Ovary (tissue), 9 donors: ENCODE results near the gene GABBR1. TPM values are rescaled to one million over a fixed set of nuclear protein-coding genes. Genes with fewer than 3 reads are reported as not detected.
A peak's percentile ranks its signal among the peaks of the same experiment; 100 is the strongest.

Source experiments
- DNase-seq, 5 donors: peaks; one replicate each; pipeline ENCODE4 v3.0.0-alpha.2; 2019 to 2020
- H3K27ac ChIP-seq, 2 donors: fragments of 200-600 bp; one replicate each; pipeline versions ENCODE4 v1.5.1 to v1.8.0; 2019 to 2022
- H3K27me3 ChIP-seq: fragments of 200-600 bp; one replicate; pipeline ENCODE4 v1.8.0; 2022
- H3K36me3 ChIP-seq: fragments of 200-600 bp; sonication (generic); one replicate; pipeline ENCODE4 v1.5.1; 2019
- H3K4me1 ChIP-seq: one replicate; pipeline ENCODE4 v1.8.1; 2013; ENCODE audit warnings: mild to moderate bottlenecking, moderate library complexity; ENCODE audit not compliant: insufficient read depth
- H3K4me3 ChIP-seq: fragments of 200-600 bp; sonication (generic); one replicate; pipeline ENCODE4 v1.5.1; 2017
- H3K9me3 ChIP-seq, 2 donors: fragments of 200-600 bp in 1 of 2; sonication (generic) in 1 of 2; one replicate each; pipeline versions ENCODE4 v1.5.1 to v1.8.1; 2013 to 2019; ENCODE audit warnings: mild to moderate bottlenecking in 1 of 2, moderate library complexity in 1 of 2
- CTCF ChIP-seq, 3 donors: fragments of 450-650 bp in 2 of 3; fragments of 200-600 bp in 1 of 3; IDR thresholded peaks; one replicate each; pipeline versions ENCODE4 v1.5.1 to v1.8.0; 2016 to 2022; ENCODE audit warnings: antibody characterized with exemption in 3 of 3, mild to moderate bottlenecking in 1 of 3
- EP300 ChIP-seq: sonication (generic); formaldehyde crosslinking; IDR thresholded peaks from one replicate; pipeline ENCODE4 v1.6.1; 2017; ENCODE audit warnings: antibody characterized with exemption
- POLR2A ChIP-seq: fragments of 450-650 bp; IDR thresholded peaks from one replicate; pipeline ENCODE4 v1.6.1; 2017; ENCODE audit warnings: antibody characterized with exemption, mild to moderate bottlenecking, moderate library complexity
- WGBS, 3 donors: extraction: QIAGEN DNeasy Blood & Tissue Kit in 1 of 3; methylation state at CpG; one replicate each; pipeline versions ENCODE4 v1.1.5 to v1.1.7; 2013 to 2017; 5-methylcytosine and 5-hydroxymethylcytosine counted together
- intact Hi-C, 4 donors: fragments of 100-400 bp; cut with DNase I; formaldehyde crosslinking; loops; one replicate each; pipeline versions ENCODE4 v1.11.0 to v1.15.1; 2022 to 2023
- polyA plus RNA-seq, 2 donors: library from polyadenylated mRNA; stranded (reverse); fragments of 200-250 nt in 1 of 2; fragments of 350-450 nt in 1 of 2; fragmentation: Illumina TruSeq in 1 of 2; extraction: RNeasy Lipid Tissue Mini Kit (QIAGEN cat#74804) in 1 of 2; gene quantifications; one replicate each; pipeline ENCODE4 v1.2.3, GENCODE V29; 2013 to 2014
- total RNA-seq, 7 donors: library from RNA; depleted of rRNA in 2 of 7; stranded (reverse); fragments of >200 nt in 2 of 7; fragmentation: NEBNext Ultra II Directional in 3 of 7; extraction: Animal tissue kit (Norgen Biotek cat#: 25700) in 3 of 7; gene quantifications; one replicate each; pipeline versions ENCODE4 v1.1.0 to v1.2.4, GENCODE V29; 2016 to 2023
- donor health status: DM: no; HTN: no; CAD: no; lungs with moderate emphysema.
- donor health status: DM: no; HTN: no; CAD: no.
- donor health status: Bipolar disorder and iron deficiency.
- donor health status: DM: yes; HTN: yes; CAD: no.
- donor health status: DM: no; HTN: no; CAD: no.
- donor health status: DM: yes; HTN: yes; CAD: no.

GABBR1 gene
- total and polyA plus RNA-seq, 9 donors: 23.0 to 80.0 (median 48.5) TPM

GRCh38 chr6:29653452-29654038, 20.6 kb upstream of the GABBR1 start:
- Histone ChIP-seq H3K36me3 (no peaks in the 10 kb centered on the region), H3K4me1 (no peaks in the 10 kb centered on the region), H3K9me3 (no peaks in the 10 kb centered on the region), H3K4me3 (no peak overlapping the region), H3K27me3 (no peaks in the 10 kb centered on the region), H3K27ac (no peak overlapping the region)
- TF ChIP-seq POLR2A (no peak), CTCF (IDR thresholded peaks at IDR 0.05) (peak in 2 of 3 donors; percentile 37 to 64)
- intact Hi-C loops: loop anchor here in 2 of 4 donors (5.0 to 10.0 kb wide), 2 partner anchors 91 to 99 kb away; no protein-coding TSS in a partner anchor
- 6 to 8% (median 7%) methylated on average over 8 of the region's 8 CpGs for WGBS, 3 donors
- DNase-seq: peak in 3 of 5 donors; percentile 17 to 41 (median 39)

- intact Hi-C loops: loop anchor here in 2 of 4 donors (5.0 to 10.0 kb wide), 2 partner anchors 93 to 100 kb away; no protein-coding TSS in a partner anchor
- no peaks in the 10 kb centered on the region for H3K4me1 ChIP-seq
These were observed 19.2 kb upstream of the GABBR1 start for GRCh38 chr6:29652198-29652584.

GRCh38 chr6:29651413-29652197, 18.6 kb upstream of the GABBR1 start:
- intact Hi-C loops: loop anchor here in 2 of 4 donors (5.0 to 10.0 kb wide), 2 partner anchors 93 to 101 kb away; no protein-coding TSS in a partner anchor
- no peaks in the 10 kb centered on the region for H3K9me3 ChIP-seq
- no peak for TF ChIP-seq POLR2A
- peak in 2 of 3 donors; percentile 7 to 24 for TF ChIP-seq CTCF (IDR thresholded peaks at IDR 0.05)
- TF ChIP-seq EP300: no peak
- no peak for DNase-seq
- H3K36me3 ChIP-seq: no peaks in the 10 kb centered on the region
- H3K4me1 ChIP-seq: no peaks in the 10 kb centered on the region
- H3K4me3 ChIP-seq: no peak overlapping the region
- 70 to 73% (median 70%) methylated on average over 8 of the region's 8 CpGs for WGBS, 3 donors
- H3K27me3 ChIP-seq: no peaks in the 10 kb centered on the region
- H3K27ac ChIP-seq: no peak overlapping the region

More at GRCh38 chr6:29652198-29652584, 19.2 kb upstream of the GABBR1 start:
- Histone ChIP-seq H3K27ac (no peak overlapping the region), H3K27me3 (no peaks in the 10 kb centered on the region), H3K9me3 (no peaks in the 10 kb centered on the region), H3K4me3 (no peak overlapping the region), H3K36me3 (no peaks in the 10 kb centered on the region)
- no peak for DNase-seq
- no peak for TF ChIP-seq CTCF (IDR thresholded peaks at IDR 0.05)
- TF ChIP-seq EP300: no peak
- no peak for TF ChIP-seq POLR2A
- WGBS, 3 donors: 86% methylated on average over 10 of the region's 10 CpGs

- intact Hi-C loops: loop anchor here in 2 of 4 donors (5.0 to 10.0 kb wide), 2 partner anchors 95 to 102 kb away; no protein-coding TSS in a partner anchor
These were observed 17.0 kb upstream of the GABBR1 start for GRCh38 chr6:29649701-29650673.

More at GRCh38 chr6:29649701-29650673, 17.0 kb upstream of the GABBR1 start:
- H3K27me3 ChIP-seq: no peaks in the 10 kb centered on the region
- no peaks in the 10 kb centered on the region for H3K36me3 ChIP-seq
- peak overlapping the region; percentile 54 to 94 for H3K27ac ChIP-seq
- no peaks in the 10 kb centered on the region for H3K4me1 ChIP-seq
- no peaks in the 10 kb centered on the region for H3K9me3 ChIP-seq
- TF ChIP-seq CTCF (IDR thresholded peaks at IDR 0.05): peak; percentile 82 to 94 (median 92)
- TF ChIP-seq EP300: peak; percentile 62
- peak; percentile 72 for TF ChIP-seq POLR2A
- 3 to 5% (median 5%) methylated on average over 33 of the region's 33 CpGs for WGBS, 3 donors
- DNase-seq: peak; percentile 97 to 99 (median 98)
- H3K4me3 ChIP-seq: peak overlapping the region; percentile 52
